GM10266 (cell line): ENCODE results near the gene GDPD5.

Experiments used
- DNase-seq: peaks from one replicate; pipeline ENCODE4 v3.0.0; 2012; ENCODE audit errors: extremely low spot score
- TF ChIP-seq, protein P1 (sequence below): IDR thresholded peaks from 2 replicates; pipeline ENCODE4 v1.5.1; 2012; ENCODE audit warnings: mild to moderate bottlenecking, low read depth; ENCODE audit not compliant: control insufficient read depth, insufficient read depth; ENCODE audit errors: missing control alignments

The GDPD5 gene

DNA sequence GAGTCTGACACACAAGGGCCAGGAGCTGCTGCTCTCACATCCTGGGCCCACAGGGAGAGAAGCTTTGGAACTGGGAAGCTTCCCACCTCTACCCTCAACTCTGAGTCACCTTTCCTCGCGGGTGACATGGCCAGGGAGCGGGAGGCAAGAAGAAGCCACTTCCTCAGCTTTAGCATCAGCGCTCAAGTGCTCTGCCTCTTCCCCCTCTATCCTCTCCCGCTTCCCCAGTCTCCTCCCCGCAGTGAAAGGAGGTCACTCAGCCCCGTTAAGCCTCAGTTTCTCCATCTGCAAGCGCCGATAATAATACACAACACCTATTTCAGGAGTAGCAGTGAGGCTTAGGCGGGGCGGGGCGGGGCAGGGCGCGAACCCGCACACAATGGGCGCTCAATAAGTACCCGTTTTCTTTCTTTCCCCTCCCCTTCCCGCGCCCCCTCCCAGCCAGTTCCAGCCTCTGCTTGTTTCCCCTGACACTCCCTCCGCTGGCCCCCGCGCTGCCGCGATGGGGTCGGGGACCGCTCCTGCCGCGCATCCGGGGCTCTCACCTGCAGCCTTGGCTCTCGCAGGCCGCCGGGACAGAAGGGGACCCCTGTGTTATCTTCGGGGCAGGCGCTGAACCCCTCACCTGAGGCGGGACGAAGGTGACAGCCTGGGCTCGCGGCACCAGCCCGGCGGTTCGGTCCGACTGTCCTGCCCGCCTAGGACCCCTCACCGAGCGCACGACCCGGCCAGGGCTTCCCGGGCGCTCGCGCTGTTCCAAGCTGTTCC is 892 bp downstream of the GDPD5 start:
- peak; percentile 42 for DNase-seq
- TF ChIP-seq, protein P1, sequence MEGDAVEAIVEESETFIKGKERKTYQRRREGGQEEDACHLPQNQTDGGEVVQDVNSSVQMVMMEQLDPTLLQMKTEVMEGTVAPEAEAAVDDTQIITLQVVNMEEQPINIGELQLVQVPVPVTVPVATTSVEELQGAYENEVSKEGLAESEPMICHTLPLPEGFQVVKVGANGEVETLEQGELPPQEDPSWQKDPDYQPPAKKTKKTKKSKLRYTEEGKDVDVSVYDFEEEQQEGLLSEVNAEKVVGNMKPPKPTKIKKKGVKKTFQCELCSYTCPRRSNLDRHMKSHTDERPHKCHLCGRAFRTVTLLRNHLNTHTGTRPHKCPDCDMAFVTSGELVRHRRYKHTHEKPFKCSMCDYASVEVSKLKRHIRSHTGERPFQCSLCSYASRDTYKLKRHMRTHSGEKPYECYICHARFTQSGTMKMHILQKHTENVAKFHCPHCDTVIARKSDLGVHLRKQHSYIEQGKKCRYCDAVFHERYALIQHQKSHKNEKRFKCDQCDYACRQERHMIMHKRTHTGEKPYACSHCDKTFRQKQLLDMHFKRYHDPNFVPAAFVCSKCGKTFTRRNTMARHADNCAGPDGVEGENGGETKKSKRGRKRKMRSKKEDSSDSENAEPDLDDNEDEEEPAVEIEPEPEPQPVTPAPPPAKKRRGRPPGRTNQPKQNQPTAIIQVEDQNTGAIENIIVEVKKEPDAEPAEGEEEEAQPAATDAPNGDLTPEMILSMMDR = no peak

DNA sequence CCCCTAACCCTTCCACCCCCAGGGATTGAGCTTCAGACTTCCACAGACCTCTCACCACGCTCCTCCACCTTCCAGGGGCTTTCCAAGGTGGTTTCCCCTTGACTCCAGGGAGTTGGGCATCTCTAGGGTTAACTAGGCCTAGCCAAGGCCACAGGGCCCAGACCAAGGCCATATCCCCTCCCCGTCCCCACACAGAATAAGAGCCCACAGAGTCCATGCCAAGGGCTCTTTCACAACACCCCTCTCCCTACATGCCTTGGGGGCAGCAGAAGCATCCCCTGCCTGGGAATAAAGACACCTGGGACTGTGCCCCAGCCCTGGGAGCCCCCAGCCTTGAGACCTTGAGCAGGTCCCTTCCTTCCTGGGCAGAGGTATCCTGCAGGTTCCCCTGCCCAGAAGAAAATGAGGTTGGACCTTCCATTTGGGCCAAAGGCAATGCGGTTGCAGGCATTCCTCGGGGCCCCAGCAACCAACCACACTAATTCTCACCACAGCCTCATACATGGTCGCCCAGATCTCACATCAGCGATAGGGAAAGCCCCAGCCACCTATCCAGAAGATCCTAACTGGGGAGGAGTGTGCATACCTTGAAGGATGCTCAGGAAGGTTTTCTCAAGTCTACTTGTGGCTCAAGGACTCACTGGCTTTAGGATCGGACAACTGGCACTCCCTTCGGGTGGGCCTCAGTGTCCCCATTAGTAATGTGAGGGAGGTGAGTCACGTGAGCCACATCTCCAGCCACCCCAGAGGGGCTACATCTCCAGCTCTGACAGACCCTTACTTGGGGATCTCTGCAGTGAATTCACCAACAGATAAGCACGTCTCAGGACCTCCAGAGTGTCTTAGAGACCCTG is 1.7 kb downstream of the GDPD5 start:
- DNase-seq = no peak

DNA sequence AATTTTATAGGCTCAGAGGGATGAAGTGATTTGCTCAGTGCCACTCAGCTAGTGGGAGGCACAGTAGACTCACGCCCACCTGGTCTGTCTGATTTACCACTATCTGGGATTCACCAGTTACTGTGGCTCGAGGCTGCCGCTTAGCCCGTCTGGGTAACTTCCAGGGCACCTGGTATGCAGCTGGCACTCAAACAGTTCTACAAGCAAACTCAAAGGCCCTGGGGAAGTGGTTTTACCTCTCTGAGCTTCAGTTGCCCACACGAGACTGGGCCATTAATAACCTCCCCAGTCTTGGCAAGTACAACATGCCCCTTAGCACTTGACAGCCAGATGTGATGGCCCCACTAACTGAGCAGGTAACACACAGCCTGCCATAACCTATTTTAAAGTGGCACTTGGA is 2.6 kb downstream of the GDPD5 start:
- TF ChIP-seq, protein P1 = no peak

More for the DNA sequence above, 1.7 kb downstream of the GDPD5 start:
- TF ChIP-seq, protein P1 = no peak

DNA sequence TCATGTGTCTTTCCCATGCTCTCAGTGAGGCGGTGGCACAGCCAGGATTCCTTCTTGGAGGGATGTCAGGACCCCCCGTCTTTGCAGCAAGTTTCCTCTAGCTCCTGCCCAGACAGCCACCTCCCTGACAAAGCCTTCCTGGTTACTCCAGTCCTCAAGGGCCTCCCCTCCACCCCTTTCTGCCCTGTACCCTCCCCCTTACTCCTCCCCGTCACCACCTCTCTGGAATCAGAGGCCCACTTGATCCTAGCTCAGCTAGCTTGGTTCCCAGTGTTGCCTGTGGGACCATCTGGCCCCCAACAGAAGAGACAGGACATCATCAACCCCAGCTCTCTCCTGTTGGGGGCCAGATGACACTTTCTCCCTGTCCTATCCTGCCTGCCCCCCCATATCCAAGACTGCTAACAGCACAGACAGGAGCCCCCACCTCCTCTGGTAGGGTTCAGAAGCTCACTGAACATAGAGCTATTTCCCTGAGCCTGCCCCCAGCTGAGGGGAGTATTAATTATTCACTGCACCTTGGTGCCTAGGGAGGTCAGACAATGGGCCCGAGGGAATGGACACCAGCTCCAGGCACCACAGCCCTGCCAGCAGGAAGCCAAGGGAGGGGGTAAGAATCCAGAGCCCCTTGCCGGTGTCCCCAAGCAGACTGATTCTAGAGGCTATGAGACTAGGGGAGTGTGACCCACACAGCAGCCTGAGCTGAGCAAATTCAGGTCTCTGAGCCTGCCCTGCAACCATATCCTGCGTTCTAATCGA is 3.3 kb downstream of the GDPD5 start:
- no peak for DNase-seq
- TF ChIP-seq, protein P1 = no peak

More for the DNA sequence above, 2.6 kb downstream of the GDPD5 start:
- DNase-seq = no peak

DNA sequence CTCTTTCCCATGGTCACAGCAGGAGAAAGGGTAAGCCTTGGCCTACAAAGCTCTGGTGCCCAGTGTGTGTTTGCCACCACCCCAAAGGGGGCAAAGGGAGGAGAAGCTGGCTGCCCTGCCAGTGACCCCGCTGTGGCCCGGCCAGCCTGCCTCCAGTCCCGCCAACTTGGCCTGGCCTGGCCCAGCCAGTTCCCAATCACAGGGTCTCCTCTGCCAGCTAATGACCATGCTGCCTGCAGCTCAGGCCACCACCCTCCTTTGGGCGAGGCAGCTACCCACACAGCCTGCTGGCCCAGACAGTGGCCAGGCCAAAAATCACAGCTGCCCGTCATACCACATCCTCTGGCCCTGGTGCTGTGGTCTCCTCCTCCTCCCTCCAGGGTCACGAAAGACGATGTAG is 5.1 kb downstream of the GDPD5 start:
- no peak for DNase-seq
- TF ChIP-seq, protein P1 = no peak

DNA sequence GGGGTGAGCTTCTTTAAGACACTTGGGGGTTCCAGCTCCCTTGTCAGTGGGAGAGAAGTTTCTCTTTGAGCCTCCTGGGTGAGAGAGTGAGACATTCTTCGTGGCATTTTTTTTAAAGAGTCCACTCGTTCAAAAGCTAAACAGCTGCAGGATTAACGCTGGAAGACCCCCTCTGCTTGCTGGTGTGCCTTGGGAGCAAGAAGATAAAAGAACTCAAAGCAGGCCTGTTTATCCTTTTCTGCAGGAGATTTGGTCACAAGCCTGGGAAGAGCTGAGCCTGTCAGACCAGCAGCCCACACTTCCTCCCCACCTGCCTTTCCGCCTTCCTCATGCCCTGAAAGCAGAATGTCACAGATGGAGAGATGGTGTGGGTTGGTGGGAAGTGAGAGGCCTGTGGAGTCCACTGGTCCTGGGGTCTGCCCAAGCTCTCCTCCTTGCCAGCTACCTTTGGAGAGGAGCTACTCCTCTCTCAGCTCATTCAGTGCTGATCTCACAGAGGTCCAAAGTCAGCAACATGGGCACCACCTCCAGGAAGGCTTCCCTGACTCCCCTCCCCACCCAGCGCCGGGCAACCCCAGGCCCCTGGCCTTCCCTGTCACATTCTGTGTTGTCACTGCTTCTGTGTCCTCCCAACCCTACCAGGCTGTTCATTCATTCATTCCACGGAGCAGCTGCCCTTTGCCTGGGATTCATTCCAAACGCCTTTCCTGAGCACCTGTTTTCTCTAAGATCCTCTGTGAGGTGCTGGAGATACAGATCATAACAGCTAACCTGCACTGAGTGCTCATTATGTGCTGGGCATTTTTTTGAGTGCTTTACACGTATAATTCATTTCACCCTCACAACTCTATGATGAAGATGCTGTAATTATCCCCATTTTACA is 6.7 kb downstream of the GDPD5 start:
- no peak for DNase-seq
- TF ChIP-seq, protein P1 = no peak
